HG02870 (cell line): Measurements from ENCODE around the gene PDSS2.
"Not testable (repeated sequence)": the region's sequence is repeated elsewhere in the genome, so short reads cannot be mapped to it uniquely, and the experiment has no call there.

Experiments used
- ATAC-seq: cut with Tn5 transposase; IDR thresholded peaks from one replicate; pipeline ENCODE4 v1.9.1; 2021; ENCODE audit warnings: mild to moderate bottlenecking, moderate library complexity; ENCODE audit not compliant: unreplicated experiment

The PDSS2 gene

GRCh38 chr6:107280001-107280400 lies 179.4 kb downstream of the PDSS2 start:
- ATAC-seq = not testable (repeated sequence)

DNA sequence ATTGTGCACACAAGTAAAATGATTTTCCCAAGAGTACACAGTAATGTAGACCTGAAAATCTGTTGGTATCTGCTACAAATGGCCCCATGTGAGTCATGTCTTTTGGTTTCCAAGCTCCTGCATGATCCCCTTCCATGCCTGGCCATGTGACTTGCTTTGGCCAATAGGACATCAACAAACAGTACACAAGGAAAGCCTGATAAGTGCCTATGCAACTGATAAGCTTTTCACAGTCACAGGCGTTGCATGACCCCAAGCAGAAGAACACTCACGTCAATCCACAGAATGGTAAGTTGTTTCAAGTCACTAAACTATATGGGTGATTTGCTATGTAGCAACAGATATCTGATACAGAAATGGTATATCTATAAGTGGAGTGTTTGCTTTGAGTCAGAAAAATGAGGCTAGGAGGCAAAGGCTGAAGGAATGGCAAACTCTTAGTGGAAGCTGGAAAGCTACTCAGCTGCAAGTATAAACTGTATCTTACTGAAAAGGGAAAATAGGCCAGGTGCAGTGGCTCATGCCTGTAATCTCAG lies 184.0 kb downstream of the PDSS2 start:
- ATAC-seq = no peak

DNA sequence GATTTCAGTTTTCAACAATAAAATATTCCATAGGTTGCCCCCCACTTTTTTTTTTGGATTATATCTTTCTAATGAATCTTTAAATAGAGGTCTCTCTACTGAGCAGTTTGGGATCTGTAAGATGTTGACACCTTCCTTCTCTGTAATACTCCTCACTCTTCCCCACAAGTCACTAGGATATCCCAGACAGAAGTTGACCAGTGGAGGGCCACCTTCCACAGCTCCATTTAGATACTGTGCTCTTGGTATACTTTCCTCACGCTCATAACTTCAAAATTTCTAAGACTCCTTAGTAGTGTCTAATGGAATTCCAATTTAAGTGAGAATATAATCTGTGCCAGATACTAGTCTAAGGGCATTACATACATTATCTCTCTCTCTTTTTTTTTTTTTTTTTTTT lies 185.1 kb downstream of the PDSS2 start:
- no peak for ATAC-seq

- no peak for ATAC-seq
These were observed 187.1 kb downstream of the PDSS2 start for GRCh38 chr6:107272246-107272645.

DNA sequence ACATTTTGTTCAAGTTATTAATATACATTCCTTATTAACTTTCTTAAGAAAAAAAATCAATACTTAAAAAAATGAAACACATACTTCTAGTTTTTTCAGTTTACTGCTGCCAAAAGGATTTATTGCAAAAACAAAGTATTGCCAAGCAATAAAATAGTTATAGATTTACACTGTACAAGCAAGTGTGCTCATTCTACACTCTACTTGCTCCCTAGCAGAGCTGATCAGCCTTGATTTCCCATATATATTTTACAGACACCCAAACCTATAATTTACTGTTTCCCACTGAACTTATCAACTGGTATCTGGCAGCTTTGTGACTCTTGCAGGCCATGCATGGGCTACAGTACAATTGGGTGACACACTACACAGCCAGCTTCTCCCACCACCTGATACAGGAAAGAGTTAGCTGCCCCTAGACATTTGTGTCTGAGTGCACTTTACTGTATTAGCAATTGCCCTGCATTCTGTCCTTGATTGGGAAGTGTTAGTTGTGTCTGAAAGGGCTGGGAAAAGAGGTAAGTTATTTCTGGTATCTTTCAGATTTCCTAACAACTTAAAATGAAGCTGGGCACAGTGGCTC lies 188.1 kb downstream of the PDSS2 start:
- no peak for ATAC-seq

- ATAC-seq = no peak
These were observed 191.7 kb downstream of the PDSS2 start for GRCh38 chr6:107267634-107268033.

DNA sequence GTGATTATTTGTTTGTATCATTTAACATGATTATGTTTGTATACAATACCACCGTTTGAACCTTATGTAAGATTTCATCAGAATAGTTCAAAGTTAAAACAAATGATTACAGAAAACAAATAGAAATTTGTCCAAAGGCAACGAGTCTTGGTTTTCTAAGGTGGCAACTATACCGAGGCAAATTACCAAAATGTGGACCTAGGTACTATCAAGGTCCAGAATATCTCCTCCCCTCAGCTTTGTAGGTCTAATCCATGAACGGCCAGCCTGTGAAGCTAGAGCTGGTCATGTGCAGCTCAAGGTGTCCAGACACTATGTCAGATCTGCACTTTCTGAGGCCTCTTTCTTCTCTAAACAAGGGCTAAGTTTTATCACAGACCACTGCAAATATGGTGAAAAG lies 192.4 kb downstream of the PDSS2 start:
- no peak for ATAC-seq

DNA sequence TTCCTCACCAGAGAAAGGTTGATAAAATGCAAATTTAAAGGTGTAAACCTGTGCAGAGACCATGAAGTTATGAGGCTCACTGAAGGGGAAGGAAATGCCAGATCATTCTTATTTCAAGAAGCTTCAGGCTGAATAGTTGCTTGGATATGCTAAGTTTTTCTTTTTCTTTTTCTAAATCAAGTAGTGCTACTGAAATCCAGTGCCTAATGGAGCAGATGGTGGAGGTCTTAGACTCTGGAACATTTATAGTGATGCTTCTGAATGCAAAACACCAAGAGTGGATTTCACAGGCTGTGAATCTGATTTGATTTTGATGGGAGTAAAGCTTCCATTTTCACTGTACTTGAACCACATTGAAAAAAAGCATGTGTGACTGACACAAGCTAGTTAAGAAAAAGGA lies 192.8 kb downstream of the PDSS2 start:
- ATAC-seq = no peak

DNA sequence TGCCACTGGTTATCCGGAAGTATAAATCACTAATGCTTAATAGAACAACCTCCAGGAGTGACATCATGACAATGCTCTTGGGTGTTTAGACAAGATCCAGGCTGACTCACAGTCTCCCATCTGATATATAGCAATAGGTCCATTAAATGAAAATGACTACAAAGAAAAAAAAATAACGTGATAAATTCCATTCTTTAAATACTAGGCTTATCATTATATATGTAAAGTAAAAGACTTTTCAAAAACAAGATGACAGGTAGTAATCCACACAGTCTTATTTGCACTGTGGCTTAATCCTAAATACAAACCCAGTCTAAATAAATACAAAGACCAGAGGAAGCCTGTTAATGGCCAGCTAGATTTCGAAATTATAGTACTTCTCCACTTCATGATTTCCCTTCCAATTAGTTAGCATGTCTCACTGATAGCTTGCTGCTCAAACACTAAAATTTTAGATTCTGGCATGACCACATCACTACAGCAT lies 195.0 kb downstream of the PDSS2 start:
- no peak for ATAC-seq

DNA sequence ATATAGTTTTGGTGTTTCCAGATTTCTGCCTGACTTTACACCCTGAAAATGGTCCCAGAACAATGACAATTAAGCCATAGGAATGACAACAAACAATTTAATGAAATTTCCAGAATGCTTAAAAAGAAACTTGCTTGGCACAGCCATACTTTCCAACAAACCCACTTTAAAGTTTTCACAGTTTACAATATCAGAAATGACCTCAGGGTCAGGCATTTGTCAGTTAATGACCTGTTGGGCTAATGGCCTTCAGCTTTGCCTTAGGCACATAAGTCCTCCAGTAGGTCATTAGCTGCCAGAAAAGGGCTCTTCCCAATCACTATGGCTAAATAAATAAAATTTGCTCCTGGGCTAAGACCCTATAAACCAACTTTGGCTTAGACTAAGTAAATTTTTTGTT lies 199.4 kb downstream of the PDSS2 start:
- ATAC-seq = no peak

GRCh38 chr6:107248147-107248546 lies 211.2 kb downstream of the PDSS2 start:
- ATAC-seq = no peak

DNA sequence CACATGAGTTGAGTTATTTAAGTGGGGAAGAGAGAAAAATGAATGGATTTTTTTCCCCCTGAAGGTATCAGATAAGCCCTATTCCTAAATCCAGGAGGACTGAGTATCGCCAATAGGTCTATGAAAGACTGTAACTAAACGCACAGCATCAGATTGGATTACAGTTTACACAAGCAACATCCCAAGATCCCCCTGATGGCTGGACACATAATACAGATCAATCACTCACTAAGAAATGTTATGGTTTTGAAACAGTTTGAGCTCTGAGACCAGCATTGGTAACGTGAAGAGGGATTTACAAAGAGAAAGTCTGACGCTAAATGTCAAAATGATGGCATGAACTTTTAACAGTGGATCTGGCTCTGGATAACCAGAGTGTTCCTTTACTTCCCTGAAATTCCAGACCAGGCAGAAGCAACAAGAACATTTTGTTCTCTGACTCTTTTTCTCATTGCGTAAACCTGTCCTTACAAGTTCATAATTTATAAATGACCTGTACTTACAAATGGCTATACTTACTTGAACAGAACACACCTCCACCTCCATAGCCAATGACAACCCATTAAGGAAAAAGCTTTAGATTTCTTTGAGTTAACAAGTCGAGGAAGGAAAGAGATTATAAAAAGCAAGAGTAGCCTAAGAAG lies 212.3 kb downstream of the PDSS2 start:
- ATAC-seq = no peak

- ATAC-seq = no peak
These were observed 213.0 kb downstream of the PDSS2 start for GRCh38 chr6:107246249-107246971.

GRCh38 chr6:107244742-107245480 lies 214.5 kb downstream of the PDSS2 start:
- ATAC-seq = no peak

GRCh38 chr6:107244082-107244741 lies 215.2 kb downstream of the PDSS2 start:
- no peak for ATAC-seq

- ATAC-seq = no peak
These were observed 215.9 kb downstream of the PDSS2 start for GRCh38 chr6:107243471-107243870.

- no peak for ATAC-seq
These were observed 221.2 kb downstream of the PDSS2 start for GRCh38 chr6:107237992-107238660.

- ATAC-seq = no peak
These were observed 223.9 kb downstream of the PDSS2 start for GRCh38 chr6:107235511-107235910.

DNA sequence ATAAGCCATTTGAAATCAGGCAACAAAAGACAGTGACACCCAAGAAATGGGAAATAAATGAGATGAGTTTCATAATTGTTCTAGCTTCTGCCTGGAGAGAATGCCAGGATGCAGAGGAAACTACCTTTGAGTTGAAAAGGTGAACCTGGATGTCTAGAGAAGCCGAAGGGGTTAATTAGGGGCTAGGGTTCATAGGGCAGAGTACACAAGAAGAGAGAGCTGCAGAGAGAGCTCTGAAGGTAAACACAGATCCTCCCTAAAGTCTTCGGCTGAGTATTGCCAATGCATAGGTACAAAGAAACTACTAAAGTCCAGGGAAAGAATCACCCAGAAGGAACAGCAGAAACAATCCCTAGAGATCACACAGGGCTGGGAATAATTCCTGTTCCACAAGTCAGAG lies 224.4 kb downstream of the PDSS2 start:
- ATAC-seq = no peak

GRCh38 chr6:107231243-107231642 lies 228.1 kb downstream of the PDSS2 start:
- ATAC-seq = no peak
